GM18909 (cell line): ENCODE data around the gene PTPN4.

ENCODE experiments used
- ATAC-seq: cut with Tn5 transposase; IDR thresholded peaks from one replicate; pipeline ENCODE4 v1.9.1; 2021; ENCODE audit warnings: mild to moderate bottlenecking; ENCODE audit not compliant: unreplicated experiment, poor library complexity

The PTPN4 gene

GRCh38 chr2:119730671-119731177 lies 29.0 kb upstream of the PTPN4 start:
- no peak for ATAC-seq

DNA sequence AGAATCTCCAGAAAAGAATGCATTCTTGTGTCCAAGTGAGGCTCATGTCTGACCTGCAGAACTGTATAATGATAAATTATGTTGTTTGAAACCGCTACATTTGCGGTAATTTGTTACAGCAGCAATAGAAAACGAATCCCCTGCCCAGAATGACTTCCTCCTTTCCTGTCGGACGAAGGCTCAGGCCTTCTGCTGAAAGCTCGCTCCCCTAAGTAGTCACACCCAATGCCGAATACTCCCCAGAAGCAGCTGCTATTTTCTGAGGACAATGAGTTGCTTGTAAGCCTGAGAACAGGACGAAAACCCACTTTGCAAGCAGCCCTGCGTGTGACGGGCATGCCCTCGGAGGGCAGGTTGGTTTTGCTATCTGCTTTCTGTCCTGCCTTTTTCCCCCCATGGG lies 27.7 kb upstream of the PTPN4 start:
- ATAC-seq = no peak

DNA sequence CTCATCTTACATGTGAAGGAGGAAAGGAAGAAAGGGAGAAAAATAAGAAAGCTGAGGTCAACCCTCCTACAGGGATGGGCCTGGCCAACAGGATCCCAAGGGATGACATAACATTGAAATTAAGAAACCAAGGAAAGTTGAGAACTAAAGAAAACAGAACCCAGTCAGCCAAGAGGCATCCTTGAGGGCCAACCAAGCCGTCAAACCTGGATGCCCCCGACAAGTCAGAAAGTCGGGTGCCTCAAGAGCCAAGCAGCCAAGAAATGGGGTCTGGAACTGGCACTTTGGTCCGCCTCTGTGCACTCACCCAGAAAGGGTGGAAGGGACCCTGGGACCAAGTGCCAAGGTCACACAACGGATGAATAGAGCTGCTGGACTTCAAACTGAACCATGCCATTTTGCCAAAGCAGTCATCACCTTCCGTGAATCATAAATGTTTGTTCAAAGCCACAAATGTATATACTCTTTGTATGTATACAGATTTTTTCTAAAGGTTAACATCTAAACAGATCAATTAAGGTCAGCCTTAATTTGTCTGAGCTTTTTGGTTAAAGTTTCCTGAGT lies 27.0 kb upstream of the PTPN4 start:
- ATAC-seq = no peak

DNA sequence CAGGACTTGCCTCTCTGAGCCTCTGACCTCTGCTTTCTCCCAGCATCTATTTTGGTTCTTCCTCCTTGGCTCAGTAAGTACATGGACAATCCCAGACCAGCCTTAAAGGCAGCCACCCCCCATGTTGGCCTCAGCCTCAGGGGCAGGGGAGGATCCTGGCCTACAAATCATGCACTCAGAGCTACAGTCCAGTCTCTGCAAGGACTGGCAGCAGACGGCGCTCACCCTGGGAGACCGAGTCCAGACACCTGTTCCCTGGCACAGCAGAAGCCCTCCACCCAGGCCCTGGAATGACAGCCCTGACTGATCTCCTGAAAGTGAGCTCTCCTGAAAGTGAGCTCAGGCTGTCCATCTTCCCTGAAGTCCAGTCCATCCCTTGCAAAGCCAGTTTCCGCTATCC lies 25.7 kb upstream of the PTPN4 start:
- ATAC-seq = no peak

GRCh38 chr2:119735565-119735964 lies 24.2 kb upstream of the PTPN4 start:
- no peak for ATAC-seq

- no peak for ATAC-seq
Measured at GRCh38 chr2:119736021-119736420, 23.7 kb upstream of the PTPN4 start.

DNA sequence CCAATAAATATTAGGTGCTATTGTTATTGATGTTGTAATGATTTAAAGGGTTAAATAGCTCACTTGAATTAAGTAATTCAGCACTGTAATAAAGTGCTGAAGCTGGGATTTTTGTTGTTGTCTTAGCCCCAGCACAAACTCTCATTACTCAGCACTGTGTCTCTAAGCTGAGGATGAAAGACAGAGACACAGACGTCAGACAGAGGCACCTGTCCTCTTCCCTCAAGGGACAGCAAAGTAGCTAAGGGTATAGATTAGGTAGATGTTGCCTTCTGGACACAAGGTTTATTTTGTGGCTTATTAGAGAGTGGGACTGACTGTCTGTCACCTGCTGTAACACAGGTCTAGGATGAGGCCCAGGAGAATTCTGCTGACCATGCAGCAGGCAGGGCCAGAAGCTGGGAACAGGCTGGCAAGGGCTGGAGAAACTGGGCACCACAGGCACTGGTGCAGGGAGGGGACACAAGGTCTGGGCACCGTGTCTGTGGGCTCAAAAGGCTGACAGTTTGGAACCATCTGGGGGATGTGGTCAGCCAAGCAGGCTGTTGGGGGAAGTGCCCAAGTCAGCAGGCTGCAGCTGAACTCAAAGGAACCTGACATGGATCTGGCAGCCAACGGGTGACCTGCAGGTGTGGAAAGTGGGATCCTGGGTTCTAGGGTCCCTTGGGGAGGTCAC lies 20.0 kb upstream of the PTPN4 start:
- no peak for ATAC-seq

- no peak for ATAC-seq
Measured at GRCh38 chr2:119741001-119741400, 18.7 kb upstream of the PTPN4 start.

DNA sequence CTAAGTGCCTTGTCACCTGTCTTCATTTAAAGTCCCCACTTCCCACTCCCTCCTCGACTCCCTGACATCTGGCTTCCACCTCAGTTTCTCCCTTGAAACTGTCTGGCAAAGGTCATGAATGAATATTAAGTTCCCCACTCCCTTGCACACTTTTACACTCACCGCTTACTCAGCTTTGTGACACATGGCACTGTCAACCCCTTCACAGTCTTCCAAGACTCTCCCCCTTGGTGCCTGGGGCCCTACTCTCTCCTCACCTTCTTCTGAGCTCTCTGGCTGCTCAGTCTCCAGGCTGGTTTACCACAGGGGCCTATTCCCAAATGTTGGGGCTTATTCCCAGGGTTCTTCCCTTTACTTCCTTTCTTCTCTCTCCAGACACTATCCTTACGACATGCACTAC lies 17.9 kb upstream of the PTPN4 start:
- ATAC-seq = no peak

DNA sequence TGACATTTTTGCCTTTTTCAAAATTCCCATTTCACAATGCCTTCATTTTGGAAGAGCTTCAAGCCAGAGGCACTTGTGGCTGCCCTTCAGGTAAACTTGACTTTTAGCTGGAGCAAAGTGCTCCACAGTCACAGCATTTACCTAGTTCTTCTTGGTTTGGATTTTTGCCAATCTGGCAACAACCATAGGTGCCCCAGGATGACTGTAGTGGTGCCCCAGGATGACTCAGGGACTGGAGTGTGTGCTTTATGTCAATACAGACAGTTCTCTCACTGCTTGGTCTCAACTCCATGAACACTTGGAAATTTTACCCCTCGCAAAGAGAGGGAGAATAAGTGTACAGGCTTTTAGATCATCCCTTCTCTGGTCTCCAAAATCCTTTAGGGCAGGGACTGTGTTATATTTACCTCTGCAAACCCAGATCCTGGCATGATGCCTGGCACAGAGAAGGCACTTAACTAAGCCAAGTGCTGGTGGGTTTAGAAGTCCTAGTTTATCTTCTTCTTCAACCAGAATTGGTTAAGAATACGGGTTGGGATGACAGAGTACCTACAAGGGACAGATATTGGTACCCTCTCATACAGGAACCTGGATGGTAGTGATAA lies 15.3 kb upstream of the PTPN4 start:
- ATAC-seq = no peak

DNA sequence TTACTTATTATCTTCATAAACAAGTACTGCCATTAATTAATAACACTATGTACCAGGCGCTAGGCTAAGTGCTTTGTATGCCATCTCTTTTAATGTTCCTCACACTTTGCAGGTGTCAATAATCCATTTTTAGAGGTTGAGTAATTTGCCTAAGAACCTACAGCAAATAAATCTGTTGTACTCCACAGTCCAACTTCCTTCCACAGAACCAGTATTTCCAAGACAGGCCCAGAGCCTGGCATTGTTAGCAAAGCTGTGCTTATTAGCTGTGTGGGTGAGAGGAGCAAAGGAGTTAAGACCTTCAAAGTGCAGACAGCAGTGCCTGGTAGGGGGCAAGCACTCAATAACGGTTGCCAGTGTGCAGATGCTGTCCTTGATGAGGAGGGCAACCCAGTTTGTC lies 14.2 kb upstream of the PTPN4 start:
- no peak for ATAC-seq

DNA sequence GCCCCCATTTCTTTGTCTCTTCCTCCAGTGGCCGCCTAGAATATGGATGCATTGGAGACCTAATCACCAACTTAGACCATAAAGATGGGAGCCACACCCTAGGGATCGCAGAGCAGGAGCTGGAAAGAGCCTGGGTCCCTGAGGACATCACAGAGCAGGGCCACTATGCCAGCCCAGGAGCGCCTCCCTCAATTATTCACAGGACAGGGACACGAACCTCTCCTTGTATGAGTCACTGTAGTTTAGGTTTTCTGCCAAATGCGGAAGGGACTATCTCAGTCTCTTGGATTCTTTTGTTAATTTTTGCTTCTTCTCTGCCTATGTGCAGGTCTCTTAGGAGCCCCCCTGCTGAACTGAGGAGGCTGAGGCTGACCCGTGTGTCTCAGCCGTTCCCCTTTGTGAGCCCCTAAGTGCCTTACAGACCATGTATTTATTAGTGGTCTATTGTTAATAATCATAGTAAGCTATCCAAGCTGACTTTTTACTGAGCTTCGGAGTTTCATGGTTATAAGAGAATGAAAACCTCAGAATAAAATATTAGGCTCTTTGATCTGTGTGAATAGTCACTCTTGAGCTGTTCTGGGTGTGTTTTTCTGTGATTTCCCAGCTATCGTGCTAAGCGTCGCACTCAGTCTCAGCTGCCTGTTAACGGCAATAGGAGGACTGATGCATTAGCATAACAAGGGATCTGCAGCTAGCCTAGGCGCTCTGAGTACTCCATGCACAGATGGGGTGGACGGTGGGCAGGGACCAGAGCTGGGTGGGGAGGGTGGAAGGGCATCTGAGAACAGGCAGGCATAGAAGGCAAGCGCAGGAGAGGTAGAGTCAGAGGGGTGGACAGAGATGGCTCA lies 12.7 kb upstream of the PTPN4 start:
- no peak for ATAC-seq

DNA sequence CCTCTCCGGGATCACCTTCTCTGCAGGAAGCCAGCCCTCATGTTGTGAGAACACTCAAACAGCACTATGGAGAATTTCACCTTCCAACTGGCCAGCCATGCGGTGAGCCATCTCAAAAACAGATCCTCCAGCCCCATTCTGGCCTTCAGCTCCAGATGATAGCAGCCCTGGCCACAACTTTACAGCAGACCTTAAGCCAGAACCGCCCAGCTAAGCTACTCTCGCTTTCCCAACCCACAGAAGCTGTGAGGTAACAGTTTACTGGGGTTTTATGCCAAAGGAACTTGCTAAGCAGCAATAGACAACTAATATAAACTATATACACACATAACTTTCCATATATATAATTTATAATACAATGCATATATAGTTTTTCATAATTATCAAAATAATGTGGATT lies 11.6 kb upstream of the PTPN4 start:
- no peak for ATAC-seq

DNA sequence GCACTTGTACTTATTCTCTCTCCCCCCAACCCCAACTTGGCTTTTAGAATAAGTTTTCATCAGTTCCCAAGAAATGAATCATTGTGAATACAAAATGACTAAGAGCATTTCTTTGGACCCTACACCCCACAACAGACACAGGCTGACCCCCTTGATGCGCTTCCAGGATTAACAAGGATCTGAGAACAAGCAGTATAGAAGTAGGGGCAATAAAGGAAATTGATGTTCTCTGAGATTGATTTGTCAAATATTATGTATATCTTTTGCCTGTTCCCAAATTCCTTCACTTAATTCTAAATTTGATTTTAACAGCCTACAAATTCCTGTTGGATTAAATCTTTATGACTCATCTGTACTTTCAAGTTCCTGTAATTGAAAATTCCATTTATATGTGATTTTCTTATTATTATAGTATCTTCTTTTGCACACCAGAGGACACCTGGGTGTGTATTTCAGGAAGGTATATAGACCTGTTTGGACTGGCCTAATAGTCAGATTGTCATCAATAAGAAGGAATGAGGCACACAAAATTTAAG lies 10.2 kb upstream of the PTPN4 start:
- no peak for ATAC-seq

- ATAC-seq = no peak
Measured at GRCh38 chr2:119751706-119752105, 8.0 kb upstream of the PTPN4 start.

DNA sequence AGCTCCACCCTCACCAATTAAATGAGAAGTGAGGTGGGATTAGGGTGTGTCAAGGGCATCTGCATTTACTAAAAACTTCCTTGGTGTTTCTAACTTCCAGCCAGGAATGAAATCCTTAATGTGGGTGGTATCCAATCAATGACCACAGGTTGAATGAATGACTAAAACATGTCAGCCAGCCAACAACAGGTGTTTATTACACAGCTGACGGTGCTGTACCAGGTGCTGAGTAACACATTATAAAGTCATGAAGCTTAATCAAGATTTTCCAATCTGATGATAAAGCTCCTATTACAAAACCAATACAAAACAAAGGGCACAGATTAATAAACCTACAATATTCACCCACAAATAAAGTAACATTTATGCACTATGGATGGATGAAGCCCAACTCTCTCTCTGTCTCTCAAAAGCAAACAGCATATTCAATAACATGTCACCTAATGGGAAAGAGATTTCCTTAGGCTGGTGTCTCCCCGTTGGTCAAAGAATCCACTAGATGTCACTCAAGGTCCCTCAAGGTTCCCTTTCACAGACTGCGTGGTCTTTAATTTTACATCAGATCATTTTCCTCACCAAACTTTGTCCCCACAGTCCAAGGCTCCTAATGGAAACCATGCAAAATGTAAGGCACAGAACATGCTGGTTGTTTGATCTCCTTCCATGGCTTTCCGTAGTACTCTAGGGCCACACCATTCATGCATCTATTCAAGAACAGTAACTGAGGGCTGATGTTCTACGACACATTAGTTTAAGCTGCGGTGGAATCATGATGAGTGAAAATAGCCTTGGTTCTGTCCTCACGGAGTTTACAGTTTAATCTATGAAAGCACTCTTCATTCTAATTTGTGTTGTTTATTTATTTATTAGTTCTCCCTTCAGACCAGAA lies 6.4 kb upstream of the PTPN4 start:
- ATAC-seq = peak; percentile 48

DNA sequence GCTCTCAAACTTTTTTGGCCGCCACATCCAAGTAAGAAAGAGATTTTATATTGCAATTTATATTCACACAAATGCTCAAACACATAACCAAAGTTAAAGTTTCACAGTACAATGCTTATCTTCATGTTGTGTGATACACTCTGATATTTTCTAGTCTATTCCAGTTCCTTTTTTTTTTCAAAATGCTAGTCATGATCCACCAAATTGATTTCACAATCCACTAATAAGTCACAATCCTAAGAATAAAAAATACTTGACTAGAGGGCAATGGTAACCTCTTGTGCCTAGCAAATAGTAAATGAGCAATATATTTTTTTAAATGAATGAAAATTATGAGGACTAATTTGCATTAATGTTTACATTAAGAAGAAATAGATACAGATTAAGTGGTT lies 5.8 kb upstream of the PTPN4 start:
- ATAC-seq = no peak

DNA sequence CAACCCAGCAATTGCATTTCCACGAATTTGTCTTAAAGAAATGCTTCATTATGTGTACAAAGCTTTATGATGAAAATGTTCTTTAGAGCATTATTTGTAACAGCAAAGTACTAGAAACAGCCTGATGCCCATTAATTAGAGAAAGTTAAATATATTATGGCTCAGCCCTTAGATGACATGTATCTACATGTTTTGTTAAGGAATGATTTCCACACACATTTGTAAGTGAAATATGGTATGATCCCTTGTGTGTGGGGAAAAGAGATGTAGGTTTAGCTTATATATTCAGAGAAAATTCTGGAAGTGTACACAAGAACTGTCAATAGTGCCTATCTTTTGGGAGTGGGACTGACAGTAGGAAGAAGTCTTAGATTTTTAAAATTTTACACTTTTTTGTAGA lies 3.8 kb upstream of the PTPN4 start:
- no peak for ATAC-seq

DNA sequence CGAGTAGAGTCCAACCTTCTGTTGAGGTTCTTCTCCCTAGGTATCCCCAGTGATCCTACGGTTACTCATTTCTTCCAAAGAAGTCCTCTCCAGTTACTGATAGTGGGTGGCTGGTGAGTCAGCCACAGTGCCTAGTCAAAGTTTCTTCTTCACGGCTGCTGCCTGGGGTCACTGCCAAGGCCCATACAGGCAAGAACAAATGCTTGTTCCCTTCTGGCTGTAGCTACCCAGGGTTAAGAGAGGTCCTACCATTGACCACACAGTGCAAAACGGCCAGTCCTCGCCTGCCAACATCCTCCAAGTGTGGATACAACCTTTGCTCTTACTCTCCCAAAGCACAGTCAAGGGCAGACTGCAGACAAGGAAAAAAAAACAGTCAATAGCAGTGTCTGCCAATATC lies 2.9 kb upstream of the PTPN4 start:
- no peak for ATAC-seq
